NT2/D1 (cell line): ENCODE measurements around the gene PSEN1.

Experiments used
- DNase-seq: peaks from one replicate; pipeline ENCODE4 v3.0.0-alpha.2; 2011; ENCODE audit warnings: low read depth, low spot score
- H3K27me3 ChIP-seq: 2 replicates; pipeline ENCODE4 v1.6.0; 2011; ENCODE audit warnings: mild to moderate bottlenecking; ENCODE audit not compliant: insufficient read length, insufficient read depth
- H3K36me3 ChIP-seq: 2 replicates; pipeline ENCODE4 v1.6.1; 2011; ENCODE audit warnings: mild to moderate bottlenecking, low read length, mixed read lengths; ENCODE audit not compliant: insufficient read depth, insufficient read length
- H3K4me1 ChIP-seq: 2 replicates; pipeline ENCODE4 v1.5.1; 2011; ENCODE audit not compliant: insufficient read depth, insufficient read length
- H3K4me3 ChIP-seq: 2 replicates; pipeline ENCODE4 v1.5.1; 2011; ENCODE audit warnings: low read depth; ENCODE audit not compliant: insufficient read length
- H3K9ac ChIP-seq: 2 replicates; pipeline ENCODE4 v1.6.0; 2011; ENCODE audit warnings: low read depth; ENCODE audit not compliant: insufficient read length
- H3K9me3 ChIP-seq: 2 replicates; pipeline ENCODE4 v1.5.1; 2011; ENCODE audit warnings: mild to moderate bottlenecking, low read length; ENCODE audit not compliant: insufficient read depth
- SUZ12 ChIP-seq: IDR thresholded peaks from 2 replicates; pipeline ENCODE4 v1.6.1; 2011; ENCODE audit not compliant: insufficient read length, insufficient read depth; ENCODE audit errors: extremely low read depth
- YY1 ChIP-seq: IDR thresholded peaks from 2 replicates; pipeline ENCODE4 v1.6.1; 2011; ENCODE audit not compliant: insufficient read length, insufficient read depth
- ZNF274 ChIP-seq: IDR thresholded peaks from 2 replicates; pipeline ENCODE4 v1.6.1; 2011; ENCODE audit warnings: mild to moderate bottlenecking, low read depth, low read length

The PSEN1 gene

GRCh38 chr14:73252491-73253322, 116.4 kb downstream of the PSEN1 start:
- Histone ChIP-seq H3K4me3 (no peak overlapping the region), H3K9ac (no peak overlapping the region), H3K9me3 (no peaks in the 10 kb centered on the region), H3K27me3 (no peaks in the 10 kb centered on the region), H3K36me3 (no peaks in the 10 kb centered on the region), H3K4me1 (peaks cover 6% of the 10 kb centered on the region)
- no peak for TF ChIP-seq SUZ12
- TF ChIP-seq YY1: no peak
- TF ChIP-seq ZNF274: no peak
- no peak for DNase-seq

GRCh38 chr14:73253323-73253610, 117.0 kb downstream of the PSEN1 start:
- Histone ChIP-seq H3K27me3 (no peaks in the 10 kb centered on the region), H3K4me3 (no peak overlapping the region), H3K36me3 (no peaks in the 10 kb centered on the region), H3K9ac (no peak overlapping the region), H3K4me1 (peaks cover 6% of the 10 kb centered on the region), H3K9me3 (no peaks in the 10 kb centered on the region)
- no peak for TF ChIP-seq YY1
- DNase-seq: no peak

GRCh38 chr14:73253721-73254120, 117.4 kb downstream of the PSEN1 start:
- Histone ChIP-seq H3K9ac (no peak overlapping the region), H3K27me3 (no peaks in the 10 kb centered on the region), H3K4me3 (no peak overlapping the region), H3K36me3 (no peaks in the 10 kb centered on the region), H3K4me1 (peaks cover 6% of the 10 kb centered on the region), H3K9me3 (no peaks in the 10 kb centered on the region)
- TF ChIP-seq YY1 (no peak), ZNF274 (no peak), SUZ12 (no peak)
- DNase-seq: no peak

GRCh38 chr14:73254247-73255004, 118.1 kb downstream of the PSEN1 start:
- no peak for DNase-seq
- Histone ChIP-seq H3K9me3 (no peaks in the 10 kb centered on the region), H3K27me3 (no peaks in the 10 kb centered on the region), H3K9ac (no peak overlapping the region), H3K4me1 (peaks cover 6% of the 10 kb centered on the region), H3K36me3 (no peaks in the 10 kb centered on the region), H3K4me3 (no peak overlapping the region)
- no peak for TF ChIP-seq ZNF274
- TF ChIP-seq SUZ12: no peak
- TF ChIP-seq YY1: no peak

DNA sequence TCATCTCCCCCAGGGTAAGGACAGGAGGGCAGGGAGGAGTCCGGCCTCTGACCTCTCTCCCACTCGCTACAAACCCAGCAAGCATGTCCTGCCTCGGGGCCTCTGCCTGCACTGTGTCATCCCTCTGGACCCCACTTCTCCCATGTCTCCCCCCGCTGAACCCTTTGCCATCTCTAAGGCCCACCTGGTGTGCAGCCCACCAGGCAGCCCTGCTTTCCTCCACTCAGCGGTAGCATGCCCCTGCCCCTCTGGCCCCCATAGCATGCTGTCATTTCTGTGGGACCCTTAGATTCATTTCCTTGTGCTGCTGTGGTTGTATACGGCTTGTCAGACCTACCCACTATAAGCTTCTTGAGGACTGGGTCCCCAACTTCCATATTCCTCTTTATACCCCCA, 118.7 kb downstream of the PSEN1 start:
- Histone ChIP-seq H3K9ac (no peak overlapping the region), H3K4me3 (no peak overlapping the region), H3K27me3 (no peaks in the 10 kb centered on the region), H3K36me3 (no peaks in the 10 kb centered on the region), H3K4me1 (peaks cover 6% of the 10 kb centered on the region), H3K9me3 (no peaks in the 10 kb centered on the region)
- DNase-seq: no peak
- TF ChIP-seq SUZ12 (no peak), ZNF274 (no peak), YY1 (no peak)

DNA sequence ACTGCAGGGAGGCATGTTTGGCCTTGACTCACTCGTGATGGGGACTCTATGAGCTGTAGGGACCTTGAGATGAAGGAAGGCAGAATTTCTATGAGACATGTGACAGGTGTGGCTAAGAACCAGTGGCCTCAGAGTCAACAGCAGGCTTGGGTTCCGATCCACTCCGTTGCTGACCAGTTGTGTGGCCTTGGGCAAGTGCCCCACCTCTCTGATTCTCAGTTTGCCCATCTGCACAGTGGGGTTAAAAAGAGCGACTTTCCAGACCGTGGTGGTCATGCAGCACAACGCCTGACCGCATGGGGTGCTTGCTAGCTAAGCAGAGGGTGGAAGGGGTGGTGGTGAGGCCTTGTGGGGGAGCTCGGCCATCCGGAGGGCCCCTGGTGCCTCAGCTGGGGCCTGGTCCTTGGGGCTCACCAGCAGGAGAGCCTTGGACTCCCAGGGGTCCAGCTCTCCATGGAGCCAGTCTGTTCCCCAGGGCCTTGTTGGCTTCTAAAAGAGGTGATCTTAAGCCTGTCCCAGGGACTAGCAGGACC, 119.5 kb downstream of the PSEN1 start:
- no peak for DNase-seq
- Histone ChIP-seq H3K4me3 (no peak overlapping the region), H3K9me3 (no peaks in the 10 kb centered on the region), H3K9ac (no peak overlapping the region), H3K27me3 (no peaks in the 10 kb centered on the region), H3K4me1 (peaks cover 3% of the 10 kb centered on the region), H3K36me3 (no peaks in the 10 kb centered on the region)
- TF ChIP-seq YY1: no peak
- TF ChIP-seq ZNF274: no peak
- no peak for TF ChIP-seq SUZ12

- Histone ChIP-seq H3K36me3 (no peaks in the 10 kb centered on the region), H3K27me3 (no peaks in the 10 kb centered on the region), H3K9ac (no peak overlapping the region), H3K9me3 (no peaks in the 10 kb centered on the region), H3K4me3 (no peak overlapping the region), H3K4me1 (peaks cover 2% of the 10 kb centered on the region)
- no peak for TF ChIP-seq SUZ12
- TF ChIP-seq YY1: no peak
- TF ChIP-seq ZNF274: no peak
- DNase-seq: no peak
Observed at GRCh38 chr14:73258076-73258475, 121.8 kb downstream of the PSEN1 start.
